Memory B cell (primary cell): ENCODE data around the gene DHX38.
"Not testable (repeated sequence)": the region's sequence is repeated elsewhere in the genome, so short reads cannot be mapped to it uniquely, and the experiment has no call there.

Source experiments
- ATAC-seq: fragments of 150-1000 bp; cut with Tn5 transposase; 2 replicates; pipeline ENCODE4 v1.10.0; 2021; ENCODE audit warnings: low read depth, mild to moderate bottlenecking, moderate library complexity
- DNase-seq, 2 donors: peaks; one replicate each; pipeline ENCODE4 v3.0.0; 2022; ENCODE audit warnings: low spot score in 2 of 2
- H3K27ac Mint-ChIP-seq: one replicate; pipeline ENCODE4 v1.8.0; 2022; ENCODE audit warnings: mild to moderate bottlenecking, moderate library complexity, mixed read lengths
- H3K27me3 Mint-ChIP-seq: one replicate; pipeline ENCODE4 v1.8.0; 2022; ENCODE audit warnings: mixed read lengths
- H3K36me3 Mint-ChIP-seq: one replicate; pipeline ENCODE4 v1.8.0; 2022; ENCODE audit warnings: mild to moderate bottlenecking, mixed read lengths
- H3K4me1 Mint-ChIP-seq: one replicate; pipeline ENCODE4 v1.8.0; 2022; ENCODE audit warnings: mixed read lengths
- H3K4me3 Mint-ChIP-seq: one replicate; pipeline ENCODE4 v1.8.0; 2022; ENCODE audit warnings: mild to moderate bottlenecking, moderate library complexity, mixed read lengths
- H3K9me3 Mint-ChIP-seq: one replicate; pipeline ENCODE4 v1.8.0; 2022; ENCODE audit warnings: mixed read lengths

DHX38 gene

DNA sequence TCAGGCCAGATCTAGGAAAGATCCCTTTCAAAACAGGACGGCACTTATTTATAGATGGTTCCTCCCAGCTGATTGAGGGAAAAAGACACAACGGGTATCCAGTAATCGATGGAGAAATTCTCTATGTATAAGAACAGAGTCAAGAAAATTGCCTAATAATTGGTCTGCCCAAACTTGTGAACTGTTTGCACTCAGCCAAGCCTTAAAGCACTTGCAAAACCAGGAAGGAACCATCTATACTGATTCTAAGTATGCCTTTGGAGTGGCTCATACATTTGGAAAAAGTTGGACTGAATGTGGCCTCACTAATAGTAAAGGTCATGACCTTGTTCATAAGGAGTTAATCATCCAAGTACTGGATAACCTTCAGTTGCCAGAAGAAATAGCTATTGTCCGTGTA lies 24.7 kb upstream of the DHX38 start:
- H3K36me3 Mint-ChIP-seq = peaks cover 4% of the 10 kb centered on the region
- H3K27me3 Mint-ChIP-seq = peaks cover 2% of the 10 kb centered on the region
- no peak overlapping the region for H3K4me3 Mint-ChIP-seq
- DNase-seq (no peak), ATAC-seq (no peak)
- no peak overlapping the region for H3K27ac Mint-ChIP-seq
- no peaks in the 10 kb centered on the region for H3K9me3 Mint-ChIP-seq
- H3K4me1 Mint-ChIP-seq = no peaks in the 10 kb centered on the region

GRCh38 chr16:72072514-72073342 lies 20.9 kb upstream of the DHX38 start:
- Mint-ChIP-seq H3K27me3 (no peaks in the 10 kb centered on the region), H3K27ac (no peak overlapping the region), H3K9me3 (no peaks in the 10 kb centered on the region), H3K4me3 (no peak overlapping the region), H3K4me1 (no peaks in the 10 kb centered on the region), H3K36me3 (peaks cover 2% of the 10 kb centered on the region)
- ATAC-seq (no peak), DNase-seq (no peak)

GRCh38 chr16:72073560-72074230 lies 20.0 kb upstream of the DHX38 start:
- Mint-ChIP-seq H3K27me3 (no peaks in the 10 kb centered on the region), H3K27ac (no peak overlapping the region), H3K36me3 (peaks cover 2% of the 10 kb centered on the region), H3K4me3 (no peak overlapping the region), H3K9me3 (no peaks in the 10 kb centered on the region), H3K4me1 (no peaks in the 10 kb centered on the region)
- no peak for DNase-seq
- ATAC-seq = no peak

GRCh38 chr16:72075067-72075466 lies 18.6 kb upstream of the DHX38 start:
- not testable (repeated sequence) for H3K4me3 Mint-ChIP-seq, H3K27ac Mint-ChIP-seq, H3K9me3 Mint-ChIP-seq, H3K27me3 Mint-ChIP-seq, DNase-seq, ATAC-seq, H3K36me3 Mint-ChIP-seq, H3K4me1 Mint-ChIP-seq

GRCh38 chr16:72076991-72077706 lies 16.5 kb upstream of the DHX38 start:
- not testable (repeated sequence) for DNase-seq, H3K4me1 Mint-ChIP-seq, H3K27me3 Mint-ChIP-seq, ATAC-seq, H3K4me3 Mint-ChIP-seq, H3K9me3 Mint-ChIP-seq, H3K36me3 Mint-ChIP-seq, H3K27ac Mint-ChIP-seq

DNA sequence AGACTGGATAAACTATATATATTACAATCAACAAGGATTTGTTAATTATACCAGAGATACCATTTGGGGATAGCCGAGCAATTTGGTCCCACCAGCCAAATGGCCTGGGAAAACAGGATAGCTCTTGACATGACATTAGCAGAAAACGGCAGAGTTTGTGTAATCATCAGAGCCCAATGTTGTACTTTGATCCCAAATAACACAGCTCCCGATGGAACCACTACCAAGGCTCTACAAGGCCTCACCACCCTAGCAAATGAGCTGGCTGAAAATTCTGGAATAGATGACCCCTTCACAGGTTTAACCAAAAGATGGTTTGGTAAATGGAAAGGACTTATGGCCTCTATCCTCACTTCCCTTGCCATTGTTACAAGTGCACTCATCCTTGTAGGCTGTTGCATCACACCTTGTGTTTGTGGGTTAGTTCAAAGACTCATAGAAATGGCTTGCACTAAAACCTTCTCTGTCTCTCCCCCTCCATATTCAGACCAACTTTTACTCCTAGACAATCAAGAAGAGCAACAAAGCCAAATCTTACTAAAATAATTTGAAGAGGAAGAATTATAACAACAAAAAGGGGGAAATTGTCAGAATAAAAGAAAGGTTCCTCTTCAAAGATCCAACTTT lies 9.8 kb upstream of the DHX38 start:
- ATAC-seq (no peak), DNase-seq (no peak)
- no peaks in the 10 kb centered on the region for H3K9me3 Mint-ChIP-seq
- no peaks in the 10 kb centered on the region for H3K27me3 Mint-ChIP-seq
- no peaks in the 10 kb centered on the region for H3K4me1 Mint-ChIP-seq
- no peak overlapping the region for H3K4me3 Mint-ChIP-seq
- H3K27ac Mint-ChIP-seq = no peak overlapping the region
- H3K36me3 Mint-ChIP-seq = peaks cover 27% of the 10 kb centered on the region

- no peak for DNase-seq
- no peak overlapping the region for H3K27ac Mint-ChIP-seq
- ATAC-seq = no peak
These were observed 9.2 kb upstream of the DHX38 start for GRCh38 chr16:72084445-72084844.

DNA sequence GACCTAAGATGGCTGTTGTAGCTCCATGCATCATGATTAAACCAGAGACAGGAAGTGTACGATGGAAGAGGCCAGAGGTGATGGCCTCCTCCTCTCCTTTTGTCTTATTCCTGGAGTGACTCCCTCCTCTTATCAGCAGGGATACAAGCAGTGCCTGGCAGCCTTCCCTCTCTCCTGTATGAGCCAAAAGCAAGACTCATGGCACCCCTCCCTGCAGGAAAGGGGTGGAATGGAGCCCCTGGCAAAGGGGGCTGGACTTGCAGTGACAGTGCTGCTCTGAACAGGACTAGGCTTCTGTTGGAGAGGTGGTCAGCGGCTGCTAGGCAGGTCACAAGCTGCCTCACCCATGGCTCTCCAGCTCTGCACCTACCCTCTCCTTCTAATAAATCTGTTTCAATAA lies 8.6 kb upstream of the DHX38 start:
- Mint-ChIP-seq H3K9me3 (no peaks in the 10 kb centered on the region), H3K27ac (no peak overlapping the region), H3K27me3 (no peaks in the 10 kb centered on the region), H3K36me3 (peaks cover 30% of the 10 kb centered on the region), H3K4me3 (no peak overlapping the region), H3K4me1 (no peaks in the 10 kb centered on the region)
- DNase-seq (no peak), ATAC-seq (no peak)

More at GRCh38 chr16:72084445-72084844, 9.2 kb upstream of the DHX38 start:
- Mint-ChIP-seq H3K4me3 (no peak overlapping the region), H3K4me1 (no peaks in the 10 kb centered on the region), H3K36me3 (peaks cover 30% of the 10 kb centered on the region), H3K27me3 (no peaks in the 10 kb centered on the region), H3K9me3 (no peaks in the 10 kb centered on the region)

- peaks cover 16% of the 10 kb centered on the region for H3K36me3 Mint-ChIP-seq
- peaks cover 26% of the 10 kb centered on the region for H3K4me1 Mint-ChIP-seq
- H3K4me3 Mint-ChIP-seq = peak overlapping the region; percentile 34
- no peak for DNase-seq
- H3K27me3 Mint-ChIP-seq = no peaks in the 10 kb centered on the region
- H3K27ac Mint-ChIP-seq = no peak overlapping the region
- no peaks in the 10 kb centered on the region for H3K9me3 Mint-ChIP-seq
- no peak for ATAC-seq
These were observed 2.4 kb upstream of the DHX38 start for GRCh38 chr16:72091217-72091616.

GRCh38 chr16:72092832-72093447 lies 707 bp upstream of the DHX38 start:
- Mint-ChIP-seq H3K9me3 (no peaks in the 10 kb centered on the region), H3K4me1 (peaks cover 34% of the 10 kb centered on the region), H3K27me3 (no peaks in the 10 kb centered on the region), H3K4me3 (peak overlapping the region; percentile 99), H3K27ac (peak overlapping the region; percentile 99), H3K36me3 (peaks cover 25% of the 10 kb centered on the region)
- ATAC-seq (peak; percentile 28), DNase-seq (no peak)

GRCh38 chr16:72094266-72094610 lies 591 bp downstream of the DHX38 start:
- DNase-seq (peak; percentile 4 to 32), ATAC-seq (no peak)
- H3K36me3 Mint-ChIP-seq = peaks cover 23% of the 10 kb centered on the region
- no peaks in the 10 kb centered on the region for H3K27me3 Mint-ChIP-seq
- peak overlapping the region; percentile 99 for H3K4me3 Mint-ChIP-seq
- H3K9me3 Mint-ChIP-seq = no peaks in the 10 kb centered on the region
- peak overlapping the region; percentile 99 for H3K27ac Mint-ChIP-seq
- peaks cover 34% of the 10 kb centered on the region for H3K4me1 Mint-ChIP-seq

GRCh38 chr16:72098936-72099335 lies 5.3 kb downstream of the DHX38 start:
- H3K27ac Mint-ChIP-seq = no peak overlapping the region
- H3K9me3 Mint-ChIP-seq = no peaks in the 10 kb centered on the region
- no peaks in the 10 kb centered on the region for H3K27me3 Mint-ChIP-seq
- H3K4me1 Mint-ChIP-seq = peaks cover 30% of the 10 kb centered on the region
- DNase-seq = no peak
- ATAC-seq = no peak
- no peak overlapping the region for H3K4me3 Mint-ChIP-seq
- H3K36me3 Mint-ChIP-seq = peaks cover 50% of the 10 kb centered on the region

DNA sequence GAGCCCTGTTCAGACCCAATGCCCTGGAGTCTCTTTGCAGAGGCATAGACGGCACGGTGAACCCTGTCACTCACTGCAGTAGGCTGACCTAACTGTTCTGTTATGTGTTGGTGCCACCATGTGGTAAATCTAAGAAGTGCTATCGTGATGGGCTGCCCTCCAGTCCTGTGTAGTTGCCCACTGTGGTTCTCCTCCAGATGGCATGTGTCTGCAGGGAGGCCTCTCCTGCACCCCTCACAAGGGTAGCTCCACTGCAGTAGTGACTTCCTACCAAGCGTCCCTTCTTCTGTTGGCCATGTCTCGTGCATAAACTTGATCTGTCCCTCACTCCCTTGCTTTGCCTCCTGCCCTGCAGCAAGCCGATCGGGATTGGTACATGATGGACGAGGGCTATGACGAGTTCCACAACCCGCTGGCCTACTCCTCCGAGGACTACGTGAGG lies 5.8 kb downstream of the DHX38 start:
- Mint-ChIP-seq H3K27ac (no peak overlapping the region), H3K27me3 (no peaks in the 10 kb centered on the region), H3K9me3 (no peaks in the 10 kb centered on the region), H3K36me3 (peaks cover 54% of the 10 kb centered on the region), H3K4me1 (peaks cover 26% of the 10 kb centered on the region), H3K4me3 (no peak overlapping the region)
- ATAC-seq (peak; percentile 90), DNase-seq (peak; percentile 35 to 50)
